H9 (cell line): ENCODE measurements around the gene GATAD2B. TPM values are rescaled to one million over a fixed set of nuclear protein-coding genes. Genes with fewer than 3 reads are reported as not detected.

Experiments
- DNase-seq: peaks from one replicate; pipeline ENCODE4 v3.0.0-alpha.2; 2017
- H2AFZ ChIP-seq: one replicate; pipeline ENCODE4 v1.6.1; 2013; ENCODE audit warnings: mild to moderate bottlenecking, low read length, control low read depth, moderate library complexity
- H2AK5ac ChIP-seq: 2 replicates; pipeline ENCODE4 v1.6.1; 2013; ENCODE audit warnings: low read length, control low read depth, mixed read lengths; ENCODE audit not compliant: insufficient read length
- H2BK120ac ChIP-seq: one replicate; pipeline ENCODE4 v1.6.1; 2013; ENCODE audit warnings: low read depth, mild to moderate bottlenecking, low read length, control low read depth, inconsistent platforms; ENCODE audit not compliant: poor library complexity, severe bottlenecking
- H2BK12ac ChIP-seq: 2 replicates; pipeline ENCODE4 v1.6.1; 2013; ENCODE audit warnings: low read length, control low read depth, mixed read lengths, low read depth; ENCODE audit not compliant: insufficient read length
- H2BK15ac ChIP-seq: 2 replicates; pipeline ENCODE4 v1.6.1; 2013; ENCODE audit warnings: low read depth, low read length, control low read depth
- H2BK20ac ChIP-seq: one replicate; pipeline ENCODE4 v1.6.1; 2013; ENCODE audit warnings: low read depth, mild to moderate bottlenecking, low read length, control low read depth, inconsistent platforms; ENCODE audit not compliant: poor library complexity, severe bottlenecking
- H2BK5ac ChIP-seq: 2 replicates; pipeline ENCODE4 v1.6.1; 2013; ENCODE audit warnings: low read length, control low read depth, mixed read lengths; ENCODE audit not compliant: insufficient read length
- H3K14ac ChIP-seq: 2 replicates; pipeline ENCODE4 v1.6.1; 2013; ENCODE audit warnings: low read length, control low read depth; ENCODE audit not compliant: insufficient read depth
- H3K18ac ChIP-seq: 2 replicates; pipeline ENCODE4 v1.6.1; 2013; ENCODE audit warnings: low read depth, mild to moderate bottlenecking, mixed read lengths, low read length, control low read depth; ENCODE audit not compliant: insufficient read length
- H3K23ac ChIP-seq: 2 replicates; pipeline ENCODE4 v1.6.1; 2013; ENCODE audit warnings: low read length, control low read depth, mixed read lengths, low read depth; ENCODE audit not compliant: insufficient read length
- H3K23me2 ChIP-seq: 2 replicates; pipeline ENCODE4 v1.6.1; 2013; ENCODE audit warnings: low read depth, mild to moderate bottlenecking, mixed read lengths, low read length, control low read depth; ENCODE audit not compliant: insufficient read length, poor library complexity, severe bottlenecking
- H3K27ac ChIP-seq: 2 replicates; pipeline ENCODE4 v1.5.1; 2013; ENCODE audit warnings: low read length, control low read depth, mixed read lengths, low read depth; ENCODE audit not compliant: insufficient read length
- H3K27me3 ChIP-seq: 2 replicates; pipeline ENCODE4 v1.6.1; 2013; ENCODE audit warnings: low read length, control low read depth, inconsistent platforms; ENCODE audit not compliant: insufficient read depth
- H3K4ac ChIP-seq: 2 replicates; pipeline ENCODE4 v1.6.1; 2013; ENCODE audit warnings: low read depth, mild to moderate bottlenecking, control low read depth, inconsistent platforms, low read length, moderate library complexity
- H3K4me1 ChIP-seq: 2 replicates; pipeline ENCODE4 v1.6.1; 2013; ENCODE audit warnings: low read length, control low read depth, inconsistent platforms; ENCODE audit not compliant: insufficient read depth
- H3K4me2 ChIP-seq: 2 replicates; pipeline ENCODE4 v1.6.1; 2013; ENCODE audit warnings: low read length, control low read depth, mixed read lengths; ENCODE audit not compliant: insufficient read length, insufficient read depth
- H3K56ac ChIP-seq: 2 replicates; pipeline ENCODE4 v1.6.1; 2013; ENCODE audit warnings: low read depth, mild to moderate bottlenecking, mixed read lengths, low read length, control low read depth; ENCODE audit not compliant: insufficient read length
- H3K79me1 ChIP-seq: 2 replicates; pipeline ENCODE4 v1.6.1; 2013; ENCODE audit warnings: low read depth, mild to moderate bottlenecking, moderate library complexity, low read length, control low read depth, inconsistent platforms; ENCODE audit not compliant: insufficient read depth, poor library complexity, severe bottlenecking
- H3K79me2 ChIP-seq: 2 replicates; pipeline ENCODE4 v1.6.1; 2013; ENCODE audit warnings: low read length, control low read depth, inconsistent platforms; ENCODE audit not compliant: insufficient read depth
- H3K9ac ChIP-seq: 2 replicates; pipeline ENCODE4 v1.6.1; 2013; ENCODE audit warnings: low read length, control low read depth, mixed read lengths; ENCODE audit not compliant: insufficient read length; ENCODE audit errors: extremely low read depth
- H3K9me3 ChIP-seq: one replicate; pipeline ENCODE4 v1.6.1; 2013; ENCODE audit warnings: low read depth, low read length, inconsistent platforms; ENCODE audit not compliant: control insufficient read depth
- H3T11ph ChIP-seq: one replicate; pipeline ENCODE4 v1.6.1; 2013; ENCODE audit warnings: mild to moderate bottlenecking, low read length, control low read depth, inconsistent platforms
- H4K20me1 ChIP-seq: one replicate; pipeline ENCODE4 v1.6.1; 2013; ENCODE audit not compliant: control insufficient read depth, insufficient read length, insufficient read depth
- H4K5ac ChIP-seq: 2 replicates; pipeline ENCODE4 v1.6.1; 2013; ENCODE audit warnings: low read depth, mild to moderate bottlenecking, mixed read lengths, low read length, control low read depth; ENCODE audit not compliant: insufficient read length
- H4K8ac ChIP-seq: replicated peaks from 2 replicates; pipeline ENCODE4 v1.6.1; 2013; ENCODE audit warnings: low read length, control low read depth, mixed read lengths, low read depth; ENCODE audit not compliant: insufficient read length
- H4K91ac ChIP-seq: 2 replicates; pipeline ENCODE4 v1.6.1; 2013; ENCODE audit warnings: low read depth, mild to moderate bottlenecking, moderate library complexity, mixed read lengths, low read length, control low read depth; ENCODE audit not compliant: insufficient read length
- H3K27ac Mint-ChIP-seq, 3 experiments: 2 replicates in 2 of 3; 3 replicates in 1 of 3; pipeline ENCODE4 v1.8.0; 2020 to 2021; ENCODE audit warnings: mixed read lengths in 3 of 3, mild to moderate bottlenecking in 1 of 3, moderate library complexity in 1 of 3
- H3K27me3 Mint-ChIP-seq: 2 replicates; pipeline ENCODE4 v1.8.0; 2021; ENCODE audit warnings: low read depth, mild to moderate bottlenecking, moderate library complexity, mixed read lengths
- H3K36me3 Mint-ChIP-seq, 3 experiments: 2 replicates in 2 of 3; 3 replicates in 1 of 3; pipeline ENCODE4 v1.8.0; 2020 to 2021; ENCODE audit warnings: low read depth in 3 of 3, mixed read lengths in 3 of 3; ENCODE audit not compliant: insufficient read depth in 1 of 3
- H3K4me1 Mint-ChIP-seq, 2 experiments: 2 replicates each; pipeline ENCODE4 v1.8.0; 2020; ENCODE audit warnings: mixed read lengths in 2 of 2
- H3K4me3 Mint-ChIP-seq, 2 experiments: 2 replicates in 1 of 2; 3 replicates in 1 of 2; pipeline ENCODE4 v1.8.0; 2020 to 2021; ENCODE audit warnings: mild to moderate bottlenecking in 2 of 2, mixed read lengths in 2 of 2, moderate library complexity in 1 of 2
- H3K9me3 Mint-ChIP-seq, 2 experiments: 2 replicates in 1 of 2; 3 replicates in 1 of 2; pipeline ENCODE4 v1.8.0; 2020; ENCODE audit warnings: mild to moderate bottlenecking in 2 of 2, mixed read lengths in 2 of 2, moderate library complexity in 1 of 2
- WGBS: extraction: QIAGEN DNeasy Blood & Tissue Kit; methylation state at CpG from one replicate; pipeline ENCODE4 v1.1.7; 2013; ENCODE audit warnings: missing lambda C conversion rate, low lambda C conversion rate, mixed read lengths; ENCODE audit not compliant: insufficient read length; ENCODE audit errors: extremely low coverage; 5-methylcytosine and 5-hydroxymethylcytosine counted together
- total RNA-seq: library from RNA; stranded (reverse); gene quantifications from 2 replicates; pipeline ENCODE4 v1.2.1, GENCODE V29; 2021
- TF ChIP-seq, protein P1 (sequence below): fragments of 200-600 bp; sonication (generic); conservative IDR thresholded peaks from 3 replicates; pipeline ENCODE4 v1.8.0; 2021; ENCODE audit warnings: antibody characterized with exemption, mild to moderate bottlenecking

The GATAD2B gene
- total RNA-seq, 1 experiment from 2014 or later = 44.1 TPM

GRCh38 chr1:153942766-153943549 lies 20.2 kb upstream of the GATAD2B start:
- no peaks in the 10 kb centered on the region for H3K27me3 Mint-ChIP-seq
- H3K18ac ChIP-seq = no peak overlapping the region
- WGBS = no CpG with 5 or more reads among the region's 11 CpGs
- no peak overlapping the region for H3K4me2 ChIP-seq
- no peak overlapping the region for H2AFZ ChIP-seq
- no peaks in the 10 kb centered on the region for H3K27me3 ChIP-seq
- no peak overlapping the region for H2BK20ac ChIP-seq
- H2BK15ac ChIP-seq = no peak overlapping the region
- H3K9me3 Mint-ChIP-seq = no peaks in the 10 kb centered on the region
- DNase-seq = no peak
- no peak overlapping the region for H3K4ac ChIP-seq
- H3K56ac ChIP-seq = no peak overlapping the region
- TF ChIP-seq, protein P1, sequence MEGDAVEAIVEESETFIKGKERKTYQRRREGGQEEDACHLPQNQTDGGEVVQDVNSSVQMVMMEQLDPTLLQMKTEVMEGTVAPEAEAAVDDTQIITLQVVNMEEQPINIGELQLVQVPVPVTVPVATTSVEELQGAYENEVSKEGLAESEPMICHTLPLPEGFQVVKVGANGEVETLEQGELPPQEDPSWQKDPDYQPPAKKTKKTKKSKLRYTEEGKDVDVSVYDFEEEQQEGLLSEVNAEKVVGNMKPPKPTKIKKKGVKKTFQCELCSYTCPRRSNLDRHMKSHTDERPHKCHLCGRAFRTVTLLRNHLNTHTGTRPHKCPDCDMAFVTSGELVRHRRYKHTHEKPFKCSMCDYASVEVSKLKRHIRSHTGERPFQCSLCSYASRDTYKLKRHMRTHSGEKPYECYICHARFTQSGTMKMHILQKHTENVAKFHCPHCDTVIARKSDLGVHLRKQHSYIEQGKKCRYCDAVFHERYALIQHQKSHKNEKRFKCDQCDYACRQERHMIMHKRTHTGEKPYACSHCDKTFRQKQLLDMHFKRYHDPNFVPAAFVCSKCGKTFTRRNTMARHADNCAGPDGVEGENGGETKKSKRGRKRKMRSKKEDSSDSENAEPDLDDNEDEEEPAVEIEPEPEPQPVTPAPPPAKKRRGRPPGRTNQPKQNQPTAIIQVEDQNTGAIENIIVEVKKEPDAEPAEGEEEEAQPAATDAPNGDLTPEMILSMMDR = no peak
- H4K8ac ChIP-seq = no peak overlapping the region
- no peak overlapping the region for H3K9ac ChIP-seq
- peak overlapping the region in 1 of 3 experiments; percentile 48; a peak in 1 of 7 replicates for H3K27ac Mint-ChIP-seq
- H3K23me2 ChIP-seq = peaks cover 5% of the 10 kb centered on the region
- no peaks in the 10 kb centered on the region for H4K20me1 ChIP-seq
- no peak overlapping the region for H2BK12ac ChIP-seq
- H3K79me1 ChIP-seq = peaks cover 3% of the 10 kb centered on the region
- H2AK5ac ChIP-seq = no peak overlapping the region
- peaks cover 11 to 50% (median 40%) of the 10 kb centered on the region in 3 experiments for H3K36me3 Mint-ChIP-seq
- H3K79me2 ChIP-seq = no peaks in the 10 kb centered on the region
- H2BK120ac ChIP-seq = no peak overlapping the region
- H4K91ac ChIP-seq = no peak overlapping the region
- H3K27ac ChIP-seq = no peak overlapping the region
- no peak overlapping the region for H3K23ac ChIP-seq
- H3T11ph ChIP-seq = no peak overlapping the region
- H4K5ac ChIP-seq = no peak overlapping the region
- H3K9me3 ChIP-seq = no peaks in the 10 kb centered on the region
- no peak overlapping the region for H3K4me3 Mint-ChIP-seq
- no peaks in the 10 kb centered on the region; the same call in 1 of the 2 replicates for H3K4me1 ChIP-seq
- H2BK5ac ChIP-seq = no peak overlapping the region
- H3K14ac ChIP-seq = no peak overlapping the region
- peaks cover 10 to 17% of the 10 kb centered on the region in 2 experiments for H3K4me1 Mint-ChIP-seq
